HTR-8/SVneo (cell line): ENCODE data around the gene CD59.
"Not testable (repeated sequence)": the region's sequence is repeated elsewhere in the genome, so short reads cannot be mapped to it uniquely, and the experiment has no call there.

ENCODE experiments used
- DNase-seq: peaks from one replicate; pipeline ENCODE4 v3.0.0; 2011; ENCODE audit warnings: low spot score, mixed read lengths; ENCODE audit not compliant: insufficient read length
- FAIRE-seq: peaks from 2 replicates; lab custom pipeline; 2011; peaks lifted over from hg19 to GRCh38; lab: Jason Lieb, UNC

CD59 gene

GRCh38 chr11:33747979-33748378, 11.8 kb upstream of the CD59 start:
- no peak for FAIRE-seq

DNA sequence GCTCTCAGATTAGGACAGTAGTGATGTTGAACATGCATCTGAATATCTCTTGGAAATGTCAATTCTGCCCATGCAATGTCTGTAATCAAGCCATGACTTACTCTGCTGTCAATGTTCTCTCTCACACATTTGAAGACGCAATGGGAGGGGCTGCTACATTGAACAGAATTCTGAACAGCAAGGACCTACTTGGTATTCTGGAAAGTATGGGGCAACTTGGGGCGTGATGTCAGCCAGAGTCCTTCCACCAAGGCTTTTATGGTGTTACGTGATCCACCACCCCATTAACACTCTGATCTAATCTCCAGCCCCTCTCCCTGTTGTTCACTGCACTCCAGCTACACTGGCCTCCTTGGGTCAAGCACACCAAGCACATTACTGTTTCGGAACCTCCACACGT, 7.1 kb upstream of the CD59 start:
- DNase-seq (no peak), FAIRE-seq (no peak)

More at GRCh38 chr11:33747979-33748378, 11.8 kb upstream of the CD59 start:
- no peak for DNase-seq

GRCh38 chr11:33742249-33742851, 6.1 kb upstream of the CD59 start:
- DNase-seq (peak; percentile 21), FAIRE-seq (no peak)

- no peak for FAIRE-seq
Measured at GRCh38 chr11:33741806-33742205, 5.6 kb upstream of the CD59 start.

GRCh38 chr11:33737362-33737821, 1.2 kb upstream of the CD59 start:
- FAIRE-seq (no peak), DNase-seq (no peak)

More at GRCh38 chr11:33741806-33742205, 5.6 kb upstream of the CD59 start:
- DNase-seq = no peak

DNA sequence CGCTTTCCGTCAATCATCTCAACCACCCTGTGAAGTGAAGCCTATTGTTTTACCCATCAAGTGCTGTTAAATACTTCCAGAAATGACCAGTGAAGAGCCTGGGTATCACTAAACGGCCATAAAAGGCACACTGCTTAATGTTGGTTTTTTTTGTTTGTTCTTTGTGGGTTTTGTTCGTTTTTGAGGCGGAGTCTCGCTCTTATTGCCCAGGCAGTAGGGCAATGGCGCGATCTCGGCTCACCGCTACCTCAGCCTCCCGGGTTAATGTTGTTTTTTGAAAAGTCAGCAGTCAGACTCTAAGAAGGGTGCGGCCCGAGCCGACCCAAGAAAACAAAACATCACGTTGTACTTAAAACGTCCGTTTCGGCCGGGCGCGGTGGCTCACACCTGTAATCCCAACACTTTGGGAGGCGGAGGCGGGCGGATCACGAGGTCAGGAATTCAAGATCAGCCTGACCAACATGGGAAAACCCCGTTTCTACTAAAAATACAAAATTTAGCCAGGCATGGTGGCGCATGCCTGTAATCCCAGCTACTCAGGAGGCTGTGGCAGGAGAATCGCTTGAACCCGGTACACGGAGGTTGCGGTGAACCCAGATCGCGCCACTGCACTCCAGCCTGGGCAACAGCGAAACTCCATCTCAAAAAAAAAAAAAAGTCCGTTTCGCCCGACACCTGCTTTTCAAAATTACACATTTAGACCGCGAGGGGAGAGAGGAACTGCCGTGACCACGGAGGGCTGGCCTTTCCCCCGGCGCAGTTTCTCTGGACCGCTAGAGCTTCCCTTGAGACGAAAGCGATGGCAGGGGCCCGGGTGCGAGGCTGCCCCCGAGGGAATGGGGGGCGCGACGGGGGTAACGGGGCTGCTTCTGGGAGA, 714 bp downstream of the CD59 start:
- no peak for FAIRE-seq
- no peak for DNase-seq

DNA sequence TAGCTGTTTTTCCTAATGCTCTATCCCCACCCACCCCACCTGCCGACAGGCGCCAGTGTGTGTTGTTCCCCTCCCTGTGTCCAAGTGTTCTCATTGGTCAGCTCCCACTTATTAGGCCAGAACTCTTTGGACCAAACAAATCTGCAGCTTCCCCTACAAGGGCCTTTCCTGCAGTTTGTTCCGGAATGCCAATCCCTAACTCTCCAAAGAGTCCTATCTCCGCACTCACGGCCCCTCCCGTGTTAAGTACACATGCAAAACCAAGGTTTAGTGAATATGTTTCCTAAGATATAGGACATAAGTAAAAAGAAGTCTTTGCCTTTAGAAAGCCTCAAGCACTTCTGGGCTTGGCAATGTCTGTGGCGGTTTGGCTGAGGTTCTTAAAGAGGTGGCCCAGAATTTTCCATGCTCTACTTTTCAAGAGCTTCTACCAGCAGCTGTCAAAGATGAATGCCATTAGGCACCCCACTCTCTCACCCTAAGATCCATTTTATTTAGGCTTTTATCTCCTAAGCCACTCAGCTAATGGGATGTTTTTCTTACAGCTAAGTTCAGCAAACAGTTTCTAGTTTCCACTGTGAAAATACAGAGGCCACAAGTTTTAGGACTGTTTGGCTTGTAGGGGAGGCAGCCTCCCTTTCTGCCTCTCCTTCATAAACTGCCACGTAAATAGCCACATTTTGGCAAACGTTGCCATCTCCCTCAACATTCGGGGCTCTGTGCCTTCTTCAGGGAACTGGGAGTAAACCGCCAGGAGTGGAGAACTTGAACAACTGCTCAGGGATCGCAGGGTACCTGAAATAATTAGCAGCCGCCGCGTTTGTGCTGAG, 1.6 kb downstream of the CD59 start:
- no peak for FAIRE-seq
- no peak for DNase-seq

GRCh38 chr11:33733980-33734379, 2.2 kb downstream of the CD59 start:
- no peak for DNase-seq
- no peak for FAIRE-seq

GRCh38 chr11:33731723-33732531, 4.3 kb downstream of the CD59 start:
- no peak for DNase-seq
- no peak for FAIRE-seq

- no peak for FAIRE-seq
- DNase-seq = no peak
Measured at GRCh38 chr11:33730716-33731115, 5.5 kb downstream of the CD59 start.

- not testable (repeated sequence) for FAIRE-seq, DNase-seq
Measured at GRCh38 chr11:33729072-33729664, 7.1 kb downstream of the CD59 start.

- not testable (repeated sequence) for DNase-seq, FAIRE-seq
Measured at GRCh38 chr11:33727539-33727938, 8.7 kb downstream of the CD59 start.

- no peak for DNase-seq
- FAIRE-seq = no peak
Measured at GRCh38 chr11:33725496-33725895, 10.7 kb downstream of the CD59 start.

GRCh38 chr11:33724644-33725035, 11.6 kb downstream of the CD59 start:
- DNase-seq (no peak), FAIRE-seq (no peak)

DNA sequence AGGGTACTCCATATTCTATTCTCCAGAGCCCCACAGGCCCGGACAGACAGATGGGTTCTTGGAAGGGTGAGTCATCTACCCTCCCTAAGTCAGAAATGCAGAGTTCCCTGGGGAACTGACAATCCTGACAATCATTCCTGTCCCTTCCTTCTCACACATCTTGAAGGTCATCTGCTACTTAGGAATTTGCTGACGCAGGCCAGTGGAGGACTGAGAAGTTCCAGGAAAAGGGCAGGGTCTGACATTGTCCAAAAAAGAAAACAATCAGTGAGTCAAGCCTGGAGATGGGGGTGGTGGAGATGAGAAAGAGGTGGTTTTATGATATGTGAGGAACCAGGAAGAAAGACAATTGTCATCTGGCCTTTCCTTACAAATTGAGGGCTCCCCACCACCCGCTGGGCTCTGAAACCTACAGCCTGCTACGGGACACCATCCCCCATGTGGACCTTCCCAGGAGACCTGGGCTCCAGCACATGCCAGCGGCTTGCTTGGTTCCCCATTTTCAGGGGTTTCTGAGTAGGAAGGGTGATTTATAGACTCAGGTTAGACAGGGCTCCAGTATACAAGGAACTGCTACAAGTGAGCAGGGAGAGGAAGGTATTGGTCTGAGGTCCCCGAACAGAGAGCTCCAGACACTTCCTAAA, 12.9 kb downstream of the CD59 start:
- FAIRE-seq = no peak
- DNase-seq = no peak

- no peak for DNase-seq
- FAIRE-seq = no peak
Measured at GRCh38 chr11:33722590-33723234, 13.5 kb downstream of the CD59 start.

- FAIRE-seq (no peak), DNase-seq (no peak)
Measured at GRCh38 chr11:33721984-33722383, 14.2 kb downstream of the CD59 start.

- DNase-seq (no peak), FAIRE-seq (no peak)
Measured at GRCh38 chr11:33721426-33721825, 14.8 kb downstream of the CD59 start.
